GM19328 (cell line): ENCODE data around the gene ANKRD24.
A peak's percentile ranks its signal among the peaks of the same experiment; 100 is the strongest.
"Not testable (repeated sequence)": the region's sequence is repeated elsewhere in the genome, so short reads cannot be mapped to it uniquely, and the experiment has no call there.

Experiments used
- ATAC-seq: cut with Tn5 transposase; IDR thresholded peaks from one replicate; pipeline ENCODE4 v1.9.1; 2021; ENCODE audit warnings: mild to moderate bottlenecking, moderate library complexity; ENCODE audit not compliant: unreplicated experiment

The ANKRD24 gene

DNA sequence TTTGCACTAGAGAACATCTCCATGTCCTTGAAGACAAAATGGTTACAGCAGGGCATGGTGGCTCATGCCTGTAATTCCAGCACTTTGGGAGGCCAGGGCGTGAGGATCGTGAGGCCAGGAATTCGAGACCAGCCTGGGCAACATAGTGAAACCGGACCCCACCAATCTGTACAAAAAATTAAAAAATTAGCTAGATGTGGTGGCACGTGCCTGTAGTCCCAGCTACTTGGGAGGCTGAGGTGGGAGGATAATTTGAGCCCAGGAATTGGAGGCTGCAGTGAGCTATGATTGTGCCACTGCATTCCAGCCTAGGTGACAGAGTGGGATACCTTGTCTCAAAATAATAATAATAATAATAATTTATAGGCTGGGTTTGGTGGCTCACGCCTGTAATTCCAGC lies 47.7 kb downstream of the ANKRD24 start:
- not testable (repeated sequence) for ATAC-seq

DNA sequence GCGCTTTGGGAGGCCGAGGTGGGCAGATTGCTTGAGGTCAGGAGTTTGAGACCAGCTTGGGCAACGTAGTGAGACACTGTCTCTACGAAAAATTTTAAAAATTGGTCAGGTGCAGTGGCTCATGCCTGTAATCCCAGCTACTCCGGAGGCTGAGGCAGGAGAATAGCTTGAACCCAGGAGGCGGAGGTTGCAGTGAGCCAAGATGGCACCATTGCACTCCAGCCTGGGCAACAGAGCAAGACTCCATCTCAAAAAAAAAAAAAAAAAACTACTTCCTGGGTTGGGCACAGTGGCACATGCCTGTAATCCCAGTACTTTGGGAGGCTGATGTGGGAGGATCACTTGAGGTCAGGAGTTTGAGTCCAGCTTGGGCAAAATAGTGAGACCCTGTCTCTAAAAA lies 49.0 kb downstream of the ANKRD24 start:
- not testable (repeated sequence) for ATAC-seq

DNA sequence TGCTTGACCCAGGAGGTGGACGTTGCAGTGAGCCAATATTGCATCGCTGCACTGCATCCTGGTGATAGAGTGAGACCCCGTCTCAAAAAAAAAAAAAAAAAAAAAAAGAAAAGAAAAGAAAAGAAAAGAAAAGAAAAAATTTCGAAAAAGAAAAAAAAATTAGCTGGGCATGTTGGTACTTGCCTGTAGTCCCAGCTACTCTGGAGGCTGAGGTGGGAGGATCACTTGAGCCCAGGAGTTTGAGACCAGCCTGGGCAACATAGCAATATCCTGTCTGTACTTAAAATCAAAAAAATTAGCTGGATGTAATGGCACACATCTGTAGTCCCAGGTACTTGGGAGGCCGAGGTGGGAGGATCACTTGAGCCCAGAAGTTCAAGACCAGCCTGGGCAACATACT lies 49.6 kb downstream of the ANKRD24 start:
- ATAC-seq: not testable (repeated sequence)

DNA sequence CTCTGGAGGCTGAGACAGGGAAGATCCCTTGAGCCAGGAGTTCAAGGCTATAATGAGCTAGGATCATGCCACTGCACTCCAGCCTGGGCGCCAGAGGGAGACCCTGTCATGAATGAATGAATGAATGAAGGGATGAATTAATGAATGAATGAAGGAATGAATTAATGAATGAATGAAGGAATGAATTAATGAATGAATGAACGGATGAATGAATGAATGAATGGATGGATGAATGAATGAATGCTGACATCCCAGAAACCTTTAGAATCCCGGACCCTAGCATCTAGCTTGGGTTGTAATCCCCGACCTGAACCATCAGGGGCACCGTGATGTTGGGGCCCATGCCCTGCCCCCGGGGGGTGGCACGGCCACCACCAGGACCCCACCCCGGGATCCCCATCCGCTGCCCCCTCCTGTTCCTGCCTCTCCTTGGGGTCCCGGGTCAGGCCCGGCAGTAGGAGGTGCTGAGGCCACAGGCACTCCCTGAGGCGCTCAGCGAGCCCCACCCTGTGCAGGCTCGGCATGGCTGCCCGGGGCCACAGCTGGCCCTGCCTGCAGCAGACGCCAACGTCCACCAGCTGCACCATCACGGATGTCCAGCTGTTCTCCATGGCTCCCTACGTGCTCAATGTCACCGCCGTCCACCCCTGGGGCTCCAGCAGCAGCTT lies 50.3 kb downstream of the ANKRD24 start:
- ATAC-seq: no peak

GRCh38 chr19:4233282-4233853 lies 50.9 kb downstream of the ANKRD24 start:
- no peak for ATAC-seq

DNA sequence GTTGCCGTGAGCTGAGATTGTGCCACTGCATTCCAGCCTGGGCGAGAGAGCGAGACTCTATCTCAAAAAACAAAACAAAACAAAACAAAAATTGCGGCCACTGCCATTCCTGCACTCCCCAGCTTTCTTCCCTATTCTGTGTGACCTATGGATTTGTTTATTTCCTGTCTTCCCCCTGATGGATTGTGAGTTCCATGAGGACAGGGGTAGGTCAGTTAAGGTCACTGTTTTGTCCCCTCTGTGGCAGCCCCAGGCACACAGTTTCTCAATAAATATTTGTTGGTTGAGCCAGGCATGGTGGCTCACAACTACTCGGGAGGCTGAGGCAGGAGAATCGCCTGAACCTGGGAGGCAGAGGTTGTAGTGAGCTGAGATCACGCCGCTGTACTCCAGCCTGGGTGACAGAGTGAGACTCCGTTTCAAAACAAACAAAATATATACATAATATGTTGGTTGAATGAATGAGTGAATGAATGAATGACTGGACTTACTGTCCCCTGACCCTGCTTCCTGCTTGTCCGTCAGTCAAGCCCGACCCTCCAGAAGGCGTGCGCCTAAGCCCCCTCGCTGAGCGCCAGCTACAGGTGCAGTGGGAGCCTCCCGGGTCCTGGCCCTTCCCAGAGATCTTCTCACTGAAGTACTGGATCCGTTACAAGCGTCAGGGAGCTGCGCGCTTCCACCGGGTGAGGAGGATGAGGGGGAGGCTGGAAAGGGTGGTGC lies 51.8 kb downstream of the ANKRD24 start:
- no peak for ATAC-seq

DNA sequence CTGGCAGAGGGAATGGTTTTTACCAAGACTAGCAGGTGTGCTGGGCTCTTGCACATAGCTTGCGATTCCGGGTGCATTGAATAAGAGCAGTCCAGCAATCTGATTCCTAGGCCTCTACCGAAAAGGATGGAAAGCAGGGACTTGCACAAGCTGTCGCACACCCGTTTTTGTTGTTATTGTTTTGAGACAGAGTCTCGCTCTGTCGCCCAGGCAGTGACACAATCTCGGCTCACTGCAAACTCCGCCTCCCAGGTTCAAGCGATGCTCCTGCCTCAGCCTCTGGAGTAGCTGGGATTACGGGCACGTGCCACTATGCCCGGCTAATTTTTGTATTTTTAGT lies 52.3 kb downstream of the ANKRD24 start:
- no peak for ATAC-seq

- not testable (repeated sequence) for ATAC-seq
Measured at GRCh38 chr19:4237510-4237909, 55.0 kb downstream of the ANKRD24 start.

GRCh38 chr19:4238831-4239230 lies 56.3 kb downstream of the ANKRD24 start:
- ATAC-seq: no peak

- ATAC-seq: no peak
Measured at GRCh38 chr19:4241824-4242430, 59.4 kb downstream of the ANKRD24 start.

DNA sequence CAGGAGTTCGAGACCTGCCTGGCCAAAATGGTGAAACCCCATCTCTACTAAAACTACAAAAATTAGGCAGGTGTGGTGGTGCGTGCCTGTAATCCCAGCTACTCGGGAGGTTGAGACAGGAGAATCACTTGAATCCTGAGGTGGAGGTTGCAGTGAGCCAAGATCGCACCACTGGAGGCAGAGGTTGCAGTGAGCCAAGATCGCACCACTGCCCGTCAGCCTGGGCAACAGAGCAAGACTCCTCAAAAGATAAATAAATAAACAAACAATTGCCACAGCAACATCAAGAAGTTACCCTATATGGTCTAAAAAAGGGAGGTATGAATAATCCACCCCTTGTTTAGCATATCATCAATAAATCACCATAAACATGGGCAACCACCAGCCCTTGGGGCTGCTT lies 63.4 kb downstream of the ANKRD24 start:
- not testable (repeated sequence) for ATAC-seq

DNA sequence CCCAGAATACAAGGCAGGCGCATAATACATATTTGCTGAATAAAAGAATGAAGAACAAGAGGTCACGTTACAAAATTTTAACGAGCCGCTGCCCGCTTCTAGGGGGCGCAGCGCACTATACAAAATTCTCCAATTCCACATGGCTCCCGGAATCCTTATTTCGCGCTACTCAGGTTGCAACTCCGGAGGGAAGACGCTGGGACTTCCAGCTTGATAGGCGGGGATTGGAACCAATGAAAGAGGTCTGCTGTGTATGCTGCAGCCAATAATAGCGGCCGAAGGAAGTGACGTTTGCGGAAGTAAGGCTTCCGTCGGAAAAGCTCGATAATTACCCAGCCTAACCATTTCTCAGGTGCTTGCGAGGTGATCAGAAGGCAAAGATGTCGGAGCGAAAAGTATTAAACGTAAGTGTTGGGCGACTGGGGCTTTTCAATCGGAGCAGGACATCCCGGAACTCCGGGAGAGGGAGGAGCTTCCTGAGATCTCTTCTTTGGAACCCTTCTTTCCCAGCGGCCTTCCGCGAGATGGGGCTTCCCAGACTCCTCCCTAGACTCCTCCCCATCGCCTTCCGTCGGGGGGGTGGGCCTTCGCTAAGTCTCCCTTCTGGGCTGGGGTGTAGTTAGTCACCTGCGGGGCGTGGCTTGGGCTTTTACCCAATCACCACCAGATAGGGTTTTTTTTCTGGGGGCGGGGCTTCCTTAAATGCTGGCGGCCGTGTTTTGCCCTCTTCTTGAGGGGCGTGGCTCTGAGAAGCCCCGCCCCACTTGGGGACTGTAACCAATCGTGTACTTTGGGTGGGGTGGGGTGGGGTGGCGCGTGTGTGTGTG lies 64.5 kb downstream of the ANKRD24 start, which contains the start of gene YJU2:
TSS of gene YJU2 (plus strand) at position 314 of the 827 bp plus-strand sequence. CDS start at position 381, 67 bp downstream.
- peak; percentile 77 for ATAC-seq

DNA sequence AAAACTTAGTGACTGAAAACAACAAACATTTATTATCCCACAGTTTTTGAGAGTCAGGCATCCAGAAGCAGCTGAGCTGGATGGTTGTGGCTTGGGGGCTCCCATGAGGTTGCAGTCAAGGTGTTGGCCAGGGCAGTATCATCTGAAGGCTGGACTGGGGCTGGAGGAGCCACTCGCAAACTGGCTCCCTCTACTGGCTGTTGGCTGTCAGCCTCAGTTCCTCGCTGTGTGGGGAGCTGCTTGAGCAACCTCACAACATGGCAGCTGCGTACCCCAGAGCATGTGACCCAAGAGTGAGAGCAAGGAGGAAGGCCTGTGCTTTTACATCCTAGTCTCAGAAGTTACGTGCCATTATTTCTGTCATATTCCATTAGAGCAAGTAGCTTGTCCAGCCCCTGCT lies 74.1 kb downstream of the ANKRD24 start:
- ATAC-seq: no peak

- no peak for ATAC-seq
Measured at GRCh38 chr19:4257025-4257424, 74.5 kb downstream of the ANKRD24 start.

GRCh38 chr19:4258181-4258580 lies 75.7 kb downstream of the ANKRD24 start:
- no peak for ATAC-seq

- no peak for ATAC-seq
Measured at GRCh38 chr19:4260613-4261191, 78.2 kb downstream of the ANKRD24 start.

- no peak for ATAC-seq
Measured at GRCh38 chr19:4264812-4265211, 82.3 kb downstream of the ANKRD24 start.

DNA sequence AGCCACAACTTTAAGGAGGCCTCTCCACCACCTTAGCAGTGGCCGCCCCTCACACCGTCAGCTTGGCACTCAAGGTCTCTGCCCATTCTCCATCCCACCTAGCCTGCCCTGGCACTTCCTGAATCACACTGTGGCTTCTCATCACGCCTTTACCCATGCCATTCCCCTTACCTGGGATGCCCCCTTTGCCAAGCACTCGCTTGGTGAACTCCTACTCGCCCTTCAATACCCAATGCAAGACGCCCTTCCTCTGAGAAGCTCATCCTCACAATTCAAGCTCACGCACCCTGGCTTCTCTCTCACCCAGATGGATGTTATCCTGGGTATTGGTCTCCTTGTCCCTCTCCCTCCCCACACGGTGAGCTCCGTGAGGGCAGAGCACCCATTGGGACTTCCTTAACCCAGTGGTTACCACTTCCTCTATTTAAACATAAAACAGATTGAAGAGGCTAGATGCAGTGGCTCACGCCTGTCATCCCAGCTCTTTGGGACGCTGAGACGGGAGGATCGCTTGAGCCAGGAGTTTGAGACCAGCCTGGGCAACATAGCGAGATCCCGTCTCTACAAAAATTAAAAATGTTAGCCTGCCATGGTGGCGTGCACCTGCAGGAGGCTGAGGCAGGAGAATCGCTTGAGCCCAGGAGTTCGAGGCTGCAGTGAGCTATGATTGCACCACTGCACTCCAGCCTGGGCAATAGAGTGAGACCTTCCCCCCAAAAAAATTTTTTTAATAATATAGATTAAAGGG lies 83.9 kb downstream of the ANKRD24 start:
- ATAC-seq: no peak

GRCh38 chr19:4267101-4267900 lies 84.8 kb downstream of the ANKRD24 start:
- ATAC-seq: no peak
